ENCODE measurements around the gene C16orf54. TPM values are rescaled to one million over a fixed set of nuclear protein-coding genes. Genes with fewer than 3 reads are reported as not detected.
A peak's percentile ranks its signal among the peaks of the same experiment; 100 is the strongest.

C16orf54 gene
- total and polyA plus RNA-seq, 9 of the 15 experiments (the other 6 are each of a cell fraction or from before 2014, with no cell fraction given): 0.09 TPM; not detected in 8

DNA sequence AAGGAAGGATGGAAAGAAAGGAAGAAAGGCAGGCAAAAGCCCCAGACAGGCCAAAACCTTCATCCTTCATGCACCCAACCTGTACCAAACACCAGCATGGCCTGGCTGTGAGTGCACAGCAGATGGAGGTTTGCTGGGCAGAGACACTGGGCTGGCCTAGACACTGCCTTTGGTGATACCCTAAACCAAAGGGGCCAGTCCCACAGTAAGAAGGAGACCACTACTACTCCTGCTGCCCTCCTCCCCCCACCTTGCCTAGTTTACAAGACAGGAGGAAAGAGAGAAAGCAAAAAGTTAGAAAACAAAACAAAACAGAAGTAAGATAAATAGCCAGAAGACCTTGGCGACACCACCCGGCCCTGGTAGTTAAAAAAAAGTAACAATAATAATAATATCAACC lies 47.7 kb downstream of the C16orf54 start:
- Histone ChIP-seq H3K9me3 (replicated peaks; ENCODE audit: control insufficient read depth, insufficient read depth, low read depth, low read length) (no peaks in the 10 kb centered on the region), H3K4me2 (ENCODE audit: insufficient read depth, low read length) (no peak overlapping the region), H2AFZ (ENCODE audit: low read depth, low read length) (no peak overlapping the region), H3K9ac (ENCODE audit: insufficient read depth in 1 of 2, low read depth in 2 of 2, low read length in 2 of 2) (no peak overlapping the region), H3K4me3 (no peak overlapping the region), H3K79me2 (ENCODE audit: control insufficient read depth, insufficient read depth, low read length) (peaks cover 2% of the 10 kb centered on the region; the same call in 2 of the 3 replicates), H3K36me3 (ENCODE audit: control insufficient read depth, insufficient read depth, low read length) (peaks cover 27% of the 10 kb centered on the region; the same call in 1 of the 3 replicates), H3K9me1 (ENCODE audit: control insufficient read depth, insufficient read depth, low read length) (no peaks in the 10 kb centered on the region), H4K20me1 (replicated peaks; ENCODE audit: control insufficient read depth, insufficient read depth, low read length) (no peaks in the 10 kb centered on the region), H3K4me1 (replicated peaks in 1 of 2; ENCODE audit: control insufficient read depth in 2 of 2, insufficient read depth in 2 of 2, low read length in 2 of 2) (peaks cover 24 to 32% of the 10 kb centered on the region in 2 experiments), H3K27me3 (ENCODE audit: control insufficient read depth in 2 of 2, insufficient read depth in 2 of 2, low read length in 2 of 2) (no peaks in the 10 kb centered on the region), H3K27ac (ENCODE audit: extremely low read depth, low read depth, low read length) (no peak overlapping the region)
- in situ Hi-C loops (cut with MboI) (loop anchor here (10.0 kb wide), 1 partner anchor 327 kb away; the partner anchor contains the start of gene C16orf92), intact Hi-C loops (cut with micrococcal nuclease) (loop anchor here (5.0 kb wide), 1 partner anchor 36 kb away; the partner anchor contains the start of gene SPN)
- TF ChIP-seq ZNF778 (CRISPR knock-in tag; IDR thresholded peaks at IDR 0.05) (no peak), POLR2A (conservative IDR thresholded peaks at IDR 0.05) (0 out of 2 replicates have a peak, but pooled peaks have one; percentile 21)
- no peak for FAIRE-seq
- WGBS (ENCODE audit: insufficient coverage, low coverage, missing lambda C conversion rate): 28% methylated on average over 2 of the region's 2 CpGs
- ChIA-PET CTCF (ENCODE audit: low intra/inter-chr PET ratio) (no interaction called here), POLR2A (interaction anchor here (0.8 to 1.6 kb wide), 2 partner anchors 19 to 26 kb away, joined by 3 to 9 read pairs; partner anchors contain the start of gene QPRT)
- BruUV-seq (replicated peaks): TSS peak; percentile 86
- DNase-seq (ENCODE audit: extremely low read depth in 1 of 4, low spot score in 3 of 4): no peak
- ATAC-seq: no peak

DNA sequence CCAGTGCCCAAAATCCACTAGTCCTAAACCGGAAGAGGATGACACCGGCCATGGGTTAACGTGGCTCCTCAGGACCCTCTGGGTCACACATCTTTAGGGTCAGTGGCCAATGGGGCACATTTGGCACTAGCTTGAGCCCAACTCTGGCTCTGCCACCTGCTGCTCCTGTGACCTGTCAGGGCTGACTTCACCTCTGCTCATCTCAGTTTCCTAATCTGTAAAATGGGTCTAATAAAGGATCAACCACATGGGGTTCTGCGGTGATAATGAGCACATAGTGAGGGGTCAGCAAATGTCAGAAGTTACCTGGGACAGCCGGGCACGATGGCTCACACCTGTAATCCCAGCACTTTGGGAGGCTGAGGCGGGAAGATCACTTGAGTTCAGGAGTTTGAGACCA lies 48.4 kb downstream of the C16orf54 start:
- no peaks in the 10 kb centered on the region for H3K9me3 ChIP-seq (replicated peaks; ENCODE audit: control insufficient read depth, insufficient read depth, low read depth, low read length)
- no peaks in the 10 kb centered on the region for H3K9me1 ChIP-seq (ENCODE audit: control insufficient read depth, insufficient read depth, low read length)
- peaks cover 27% of the 10 kb centered on the region; the same call in 1 of the 3 replicates for H3K36me3 ChIP-seq (ENCODE audit: control insufficient read depth, insufficient read depth, low read length)
- ATAC-seq (no peak), FAIRE-seq (no peak), DNase-seq (ENCODE audit: extremely low read depth in 1 of 4, low spot score in 3 of 4) (no peak)
- H4K20me1 ChIP-seq (replicated peaks; ENCODE audit: control insufficient read depth, insufficient read depth, low read length): no peaks in the 10 kb centered on the region
- 95% methylated on average over 6 of the region's 7 CpGs for WGBS (ENCODE audit: insufficient coverage, low coverage, missing lambda C conversion rate)
- H2AFZ ChIP-seq (ENCODE audit: low read depth, low read length): no peak overlapping the region
- no peak overlapping the region for H3K27ac ChIP-seq (ENCODE audit: extremely low read depth, low read depth, low read length)
- POLR2A ChIA-PET: no interaction called here
- in situ Hi-C loops (cut with MboI): loop anchor here (10.0 kb wide), 1 partner anchor 327 kb away; the partner anchor contains the start of gene C16orf92
- H3K4me1 ChIP-seq (replicated peaks in 1 of 2; ENCODE audit: control insufficient read depth in 2 of 2, insufficient read depth in 2 of 2, low read length in 2 of 2): peaks cover 22 to 36% of the 10 kb centered on the region in 2 experiments
- H3K9ac ChIP-seq (ENCODE audit: insufficient read depth in 1 of 2, low read depth in 2 of 2, low read length in 2 of 2): no peak overlapping the region
- CTCF ChIA-PET (ENCODE audit: low intra/inter-chr PET ratio): no interaction called here
- H3K4me2 ChIP-seq (ENCODE audit: insufficient read depth, low read length): no peak overlapping the region
- no TSS peak for BruUV-seq (replicated peaks)
- H3K4me3 ChIP-seq: no peak overlapping the region
- intact Hi-C loops (cut with micrococcal nuclease): loop anchor here (5.0 kb wide), 1 partner anchor 35 kb away; the partner anchor contains the start of gene SPN
- H3K79me2 ChIP-seq (ENCODE audit: control insufficient read depth, insufficient read depth, low read length): peaks cover 9% of the 10 kb centered on the region
- no peaks in the 10 kb centered on the region for H3K27me3 ChIP-seq (ENCODE audit: control insufficient read depth in 2 of 2, insufficient read depth in 2 of 2, low read length in 2 of 2)
- TF ChIP-seq SMARCA5 (IDR thresholded peaks at IDR 0.05) (peak; percentile 79; the same call in 1 of the 2 replicates), SMAD1 (IDR thresholded peaks at IDR 0.05; ENCODE audit: low read depth, low read length, partially characterized antibody) (no peak), JUN (IDR thresholded peaks at IDR 0.05; ENCODE audit: borderline replicate concordance, low read depth, low read length) (no peak), JUN (CRISPR knock-in tag; IDR thresholded peaks at IDR 0.05; ENCODE audit: borderline replicate concordance) (no peak), ZNF134 (CRISPR knock-in tag; conservative IDR thresholded peaks at IDR 0.05) (no peak), ADNP (tag; IDR thresholded peaks at IDR 0.05) (peak; percentile 86), HDAC2 (IDR thresholded peaks at IDR 0.05) (peak; percentile 83), SNIP1 (IDR thresholded peaks at IDR 0.05; ENCODE audit: low read depth) (no peak), ZNF583 (CRISPR knock-in tag; IDR thresholded peaks at IDR 0.05) (no peak), RBM25 (IDR thresholded peaks at IDR 0.05; ENCODE audit: low read depth, low read length, severe bottlenecking) (peak; percentile 92), ZBTB1 (CRISPR knock-in tag; IDR thresholded peaks at IDR 0.05; ENCODE audit: borderline replicate concordance, low read depth) (no peak), KDM1A (IDR thresholded peaks at IDR 0.05) (peak; percentile 76 to 88), RCOR1 (IDR thresholded peaks at IDR 0.05; ENCODE audit: borderline replicate concordance in 1 of 2, low read depth in 2 of 2, low read length in 2 of 2) (peak in 1 of 2 experiments; percentile 59; a peak in 1 of 4 replicates), CBX3 (IDR thresholded peaks at IDR 0.05; ENCODE audit: borderline replicate concordance in 1 of 2, low read length in 2 of 2) (0 out of 3 replicates have a peak, but pooled peaks of 1 of the 2 experiments have one; percentile 21), PTTG1 (tag; IDR thresholded peaks at IDR 0.05; ENCODE audit: low read depth) (no peak), ZFP30 (CRISPR knock-in tag; IDR thresholded peaks at IDR 0.05; ENCODE audit: borderline replicate concordance) (no peak)
- TF ChIP-seq, protein P1, sequence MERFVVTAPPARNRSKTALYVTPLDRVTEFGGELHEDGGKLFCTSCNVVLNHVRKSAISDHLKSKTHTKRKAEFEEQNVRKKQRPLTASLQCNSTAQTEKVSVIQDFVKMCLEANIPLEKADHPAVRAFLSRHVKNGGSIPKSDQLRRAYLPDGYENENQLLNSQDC (CRISPR knock-in tag; IDR thresholded peaks at IDR 0.05): no peak
